CD8-positive, alpha-beta memory T cell (primary cell): ENCODE results near the gene HIGD1A. TPM values are rescaled to one million over a fixed set of nuclear protein-coding genes. Genes with fewer than 3 reads are reported as not detected.

Experiments used
- CTCF ChIA-PET: fragments of 350-600 bp; sonication (Branson Sonifier 250); formaldehyde crosslinking; loops from one replicate; lab custom pipeline; 2021; ENCODE audit warnings: antibody characterized with exemption; lab: Charles Lee
- POLR2A ChIA-PET: fragments of 350-600 bp; sonication (Branson Sonifier 250); formaldehyde crosslinking; loops from one replicate; lab custom pipeline; 2021; ENCODE audit warnings: antibody characterized with exemption; lab: Charles Lee
- DNase-seq, 5 donors: peaks; one replicate each; pipeline versions ENCODE4 v3.0.0 to v3.0.0-alpha.2; 2020 to 2022; ENCODE audit warnings: mixed read lengths in 1 of 5
- H3K27ac ChIP-seq: one replicate; pipeline ENCODE4 v1.7.0; 2013; ENCODE audit warnings: low read depth, mild to moderate bottlenecking, low read length, moderate library complexity
- H3K27me3 ChIP-seq: 2 replicates; pipeline ENCODE4 v1.7.0; 2013; ENCODE audit warnings: low read length, mild to moderate bottlenecking; ENCODE audit not compliant: insufficient read depth, poor library complexity, severe bottlenecking
- H3K36me3 ChIP-seq: 2 replicates; pipeline ENCODE4 v1.7.0; 2013; ENCODE audit warnings: mild to moderate bottlenecking, low read length, moderate library complexity; ENCODE audit not compliant: insufficient read depth
- H3K4me1 ChIP-seq: 2 replicates; pipeline ENCODE4 v1.7.0; 2013; ENCODE audit warnings: mild to moderate bottlenecking, low read length, moderate library complexity; ENCODE audit not compliant: insufficient read depth
- H3K4me3 ChIP-seq: 2 replicates; pipeline ENCODE4 v1.7.0; 2013; ENCODE audit warnings: mild to moderate bottlenecking, low read length
- H3K9me3 ChIP-seq: 2 replicates; pipeline ENCODE4 v1.7.0; 2013; ENCODE audit warnings: mild to moderate bottlenecking, low read length
- H3K27ac Mint-ChIP-seq, 8 donors: one replicate each; pipeline ENCODE4 v1.8.0; 2020 to 2021; ENCODE audit warnings: mixed read lengths in 8 of 8, mild to moderate bottlenecking in 6 of 8, inconsistent platforms in 3 of 8, moderate library complexity in 3 of 8
- H3K27me3 Mint-ChIP-seq, 2 donors: one replicate each; pipeline ENCODE4 v1.8.0; 2020 to 2021; ENCODE audit warnings: mixed read lengths in 2 of 2, mild to moderate bottlenecking in 1 of 2, moderate library complexity in 1 of 2
- H3K36me3 Mint-ChIP-seq, 3 donors: one replicate each; pipeline ENCODE4 v1.8.0; 2020 to 2021; ENCODE audit warnings: mixed read lengths in 3 of 3, inconsistent platforms in 1 of 3, mild to moderate bottlenecking in 1 of 3
- H3K4me1 Mint-ChIP-seq, 3 donors: one replicate each; pipeline ENCODE4 v1.8.0; 2020 to 2021; ENCODE audit warnings: mixed read lengths in 3 of 3, inconsistent platforms in 1 of 3, mild to moderate bottlenecking in 1 of 3
- H3K4me3 Mint-ChIP-seq, 7 donors: one replicate each; pipeline ENCODE4 v1.8.0; 2020 to 2021; ENCODE audit warnings: mixed read lengths in 7 of 7, mild to moderate bottlenecking in 6 of 7, moderate library complexity in 4 of 7, inconsistent platforms in 2 of 7
- H3K9me3 Mint-ChIP-seq, 5 donors: one replicate each; pipeline ENCODE4 v1.8.0; 2020 to 2022; ENCODE audit warnings: mixed read lengths in 5 of 5, mild to moderate bottlenecking in 3 of 5, moderate library complexity in 2 of 5, inconsistent platforms in 1 of 5
- polyA plus RNA-seq: library from polyadenylated mRNA; unstranded; fragments of 300-500 nt; fragmentation: Illumina TruSeq; gene quantifications from one replicate; pipeline ENCODE4 v1.2.3, GENCODE V29; 2021
- total RNA-seq, 2 experiments: library from RNA; stranded (reverse); gene quantifications; one replicate each; pipeline ENCODE4 v1.2.3, GENCODE V29; 2021

The HIGD1A gene
- total and polyA plus RNA-seq, 3 experiments from 2014 or later: 89.3 to 101 (median 93.2) TPM

DNA sequence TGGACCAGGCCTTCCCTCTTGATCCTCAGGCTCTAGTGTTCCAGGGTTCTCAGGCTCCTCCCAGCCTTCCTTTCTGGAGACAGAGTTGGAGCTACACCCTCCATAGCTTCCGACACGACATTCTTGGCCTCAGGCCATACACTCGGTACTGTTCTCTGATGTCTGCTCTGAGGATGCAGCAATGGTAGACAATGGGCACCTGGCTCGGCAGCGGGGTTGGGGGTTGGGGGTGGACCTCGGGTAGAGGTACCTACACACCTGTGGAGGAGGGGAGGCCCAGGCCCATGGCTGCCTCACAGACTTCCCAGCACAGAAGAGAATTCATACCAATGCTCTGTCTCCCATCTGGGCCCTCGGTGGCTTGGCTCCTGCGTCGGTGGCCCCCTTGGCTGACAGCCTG is 52.7 kb downstream of the HIGD1A start:
- H3K27me3 ChIP-seq: no peaks in the 10 kb centered on the region
- H3K4me1 ChIP-seq: peaks cover 19% of the 10 kb centered on the region
- DNase-seq: no peak
- Mint-ChIP-seq H3K4me1 (peaks cover 15 to 17% (median 15%) of the 10 kb centered on the region in 3 donors), H3K36me3 (peaks cover 0 to 2% (median 0%) of the 10 kb centered on the region in 3 donors), H3K27me3 (no peaks in the 10 kb centered on the region), H3K27ac (no peak overlapping the region), H3K4me3 (no peak overlapping the region), H3K9me3 (no peaks in the 10 kb centered on the region)
- H3K9me3 ChIP-seq: no peaks in the 10 kb centered on the region
- no peak overlapping the region for H3K4me3 ChIP-seq
- ChIA-PET CTCF (interaction anchor here (1.0 kb wide), 1 partner anchor 12 kb away, joined by 3 read pairs; no protein-coding TSS in a partner anchor), POLR2A (no interaction called here)
- no peaks in the 10 kb centered on the region for H3K36me3 ChIP-seq
- H3K27ac ChIP-seq: no peak overlapping the region

DNA sequence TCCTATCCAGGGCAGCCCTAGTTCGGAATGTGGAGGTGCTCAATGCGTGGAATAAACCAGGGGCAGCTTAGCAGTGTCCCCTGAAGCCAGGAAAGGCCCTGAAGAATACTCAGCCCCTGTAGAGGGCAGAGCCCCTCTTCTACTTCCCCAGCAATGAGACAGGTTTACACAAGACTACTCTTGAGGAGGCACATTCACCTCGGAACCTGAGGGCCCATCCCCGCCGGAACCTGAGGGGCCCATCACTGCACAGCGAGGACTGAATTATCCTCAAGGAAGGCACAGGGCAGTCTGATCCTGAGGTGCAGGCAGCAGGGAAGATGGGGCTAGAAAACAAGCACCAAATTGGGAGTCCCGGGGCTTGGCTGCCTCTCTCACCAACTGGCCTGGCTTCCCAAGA is 53.5 kb downstream of the HIGD1A start:
- no peaks in the 10 kb centered on the region for H3K9me3 Mint-ChIP-seq
- no peaks in the 10 kb centered on the region for H3K27me3 Mint-ChIP-seq
- Histone ChIP-seq H3K36me3 (no peaks in the 10 kb centered on the region), H3K4me1 (peaks cover 25% of the 10 kb centered on the region), H3K27ac (no peak overlapping the region), H3K27me3 (no peaks in the 10 kb centered on the region), H3K9me3 (no peaks in the 10 kb centered on the region), H3K4me3 (no peak overlapping the region)
- POLR2A ChIA-PET: no interaction called here
- CTCF ChIA-PET: interaction anchor here (1.0 kb wide), 1 partner anchor 12 kb away, joined by 3 read pairs; no protein-coding TSS in a partner anchor
- H3K36me3 Mint-ChIP-seq: peaks cover 0 to 2% (median 0%) of the 10 kb centered on the region in 3 donors
- H3K4me1 Mint-ChIP-seq: peaks cover 15 to 18% (median 15%) of the 10 kb centered on the region in 3 donors
- DNase-seq: no peak
- no peak overlapping the region for H3K27ac Mint-ChIP-seq
- H3K4me3 Mint-ChIP-seq: no peak overlapping the region

DNA sequence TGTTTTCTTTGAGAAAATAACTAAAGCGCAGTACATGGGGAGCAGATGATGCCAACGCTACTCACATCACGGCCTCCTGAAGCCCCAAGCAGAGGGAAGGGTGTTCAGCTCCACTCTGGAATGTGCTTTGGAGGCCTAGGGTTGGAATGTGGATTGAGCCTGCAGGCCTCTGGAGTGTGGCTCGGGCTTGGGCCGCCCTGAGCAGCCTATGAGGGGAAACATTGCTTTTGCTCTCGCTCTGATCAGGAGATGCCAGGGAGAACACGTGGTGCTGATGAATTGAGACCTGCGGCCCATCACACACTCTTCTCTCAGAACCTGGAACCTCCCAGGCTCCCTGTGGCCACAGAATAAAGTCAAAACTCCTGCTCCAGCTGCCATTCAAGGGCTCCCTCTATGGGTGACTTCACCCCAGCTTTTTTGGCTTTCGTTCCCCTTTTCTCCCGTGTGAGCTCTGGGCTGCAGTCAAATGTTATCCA is 54.5 kb downstream of the HIGD1A start:
- H3K4me1 ChIP-seq: peaks cover 25% of the 10 kb centered on the region
- H3K27me3 ChIP-seq: no peaks in the 10 kb centered on the region
- peaks cover 15 to 18% (median 15%) of the 10 kb centered on the region in 3 donors for H3K4me1 Mint-ChIP-seq
- H3K27ac Mint-ChIP-seq: no peak overlapping the region
- ChIA-PET POLR2A (no interaction called here), CTCF (interaction anchor here (0.6 kb wide), 1 partner anchor 19 kb away, joined by 3 read pairs; no protein-coding TSS in a partner anchor)
- H3K4me3 ChIP-seq: no peak overlapping the region
- no peak for DNase-seq
- H3K27me3 Mint-ChIP-seq: no peaks in the 10 kb centered on the region
- peaks cover 0 to 2% (median 0%) of the 10 kb centered on the region in 3 donors for H3K36me3 Mint-ChIP-seq
- no peaks in the 10 kb centered on the region for H3K9me3 Mint-ChIP-seq
- no peak overlapping the region for H3K27ac ChIP-seq
- no peaks in the 10 kb centered on the region for H3K36me3 ChIP-seq
- H3K4me3 Mint-ChIP-seq: no peak overlapping the region
- H3K9me3 ChIP-seq: no peaks in the 10 kb centered on the region

DNA sequence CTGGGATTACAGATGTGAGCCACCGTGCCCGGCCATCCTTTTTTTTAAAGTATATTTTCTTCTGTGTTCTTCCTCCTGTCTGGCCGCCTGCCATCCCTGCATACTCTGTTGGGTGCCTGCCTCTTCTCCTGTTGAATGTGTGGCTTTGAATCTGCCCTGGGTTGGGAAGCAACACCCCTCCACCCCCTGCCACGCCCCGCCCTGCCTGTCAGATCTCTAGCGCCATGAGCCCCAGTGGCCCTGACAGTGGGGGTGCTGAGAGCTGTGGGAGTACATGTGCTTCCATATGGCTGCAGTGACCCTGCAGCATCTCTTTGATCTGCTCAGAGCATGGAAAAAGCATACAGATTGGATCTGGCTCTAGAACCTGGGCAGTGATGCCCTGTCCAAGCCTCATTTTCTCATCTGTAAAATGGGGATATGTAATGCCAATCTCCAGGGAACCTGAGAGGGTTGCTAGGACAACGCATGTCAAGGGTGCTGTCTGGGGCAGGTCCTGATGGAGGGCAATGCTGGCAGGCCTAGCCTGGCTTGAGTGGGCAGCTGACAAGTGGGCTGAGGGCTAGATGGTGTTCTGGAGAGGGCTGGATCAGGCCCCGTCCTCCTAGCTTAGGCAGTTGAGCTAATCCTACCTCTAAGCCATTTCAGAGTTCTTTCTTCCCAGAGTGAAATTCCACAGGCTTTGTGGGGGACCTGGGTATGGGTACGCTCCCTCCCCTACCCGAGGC is 55.1 kb downstream of the HIGD1A start:
- H3K27ac Mint-ChIP-seq: no peak overlapping the region
- no peaks in the 10 kb centered on the region for H3K27me3 Mint-ChIP-seq
- no peaks in the 10 kb centered on the region for H3K36me3 ChIP-seq
- peaks cover 0 to 2% (median 0%) of the 10 kb centered on the region in 3 donors for H3K36me3 Mint-ChIP-seq
- H3K4me3 Mint-ChIP-seq: no peak overlapping the region
- H3K27me3 ChIP-seq: no peaks in the 10 kb centered on the region
- CTCF ChIA-PET: interaction anchor here (0.6 kb wide), 1 partner anchor 19 kb away, joined by 3 read pairs; no protein-coding TSS in a partner anchor
- POLR2A ChIA-PET: no interaction called here
- H3K4me1 ChIP-seq: peaks cover 25% of the 10 kb centered on the region
- H3K9me3 ChIP-seq: no peaks in the 10 kb centered on the region
- no peak for DNase-seq
- H3K9me3 Mint-ChIP-seq: no peaks in the 10 kb centered on the region
- H3K4me1 Mint-ChIP-seq: peaks cover 15 to 18% (median 15%) of the 10 kb centered on the region in 3 donors
- no peak overlapping the region for H3K4me3 ChIP-seq
- no peak overlapping the region for H3K27ac ChIP-seq

DNA sequence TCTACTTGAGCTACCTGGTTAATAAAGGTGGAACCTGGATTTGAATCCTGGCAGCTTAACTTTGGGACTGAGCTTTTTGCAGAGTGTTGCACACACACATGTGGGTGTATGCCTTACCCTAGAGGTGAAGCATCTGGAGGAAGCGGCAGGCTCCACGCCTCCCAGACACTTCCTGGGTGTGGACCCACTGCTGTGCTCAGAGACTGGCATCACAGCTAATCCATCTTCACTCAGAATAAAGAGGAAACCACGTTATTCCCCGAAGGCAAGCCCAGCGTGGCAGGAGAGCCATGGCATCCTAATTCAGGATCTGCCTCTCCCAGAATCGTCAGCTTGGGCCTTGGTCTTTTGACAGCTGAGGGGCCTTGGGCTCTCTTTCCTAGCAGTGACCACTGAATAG is 56.7 kb downstream of the HIGD1A start:
- H3K4me1 Mint-ChIP-seq: peaks cover 15 to 18% (median 15%) of the 10 kb centered on the region in 3 donors
- peak overlapping the region in 7 of 8 donors; percentile 5 to 83 (median 49) for H3K27ac Mint-ChIP-seq
- H3K27ac ChIP-seq: no peak overlapping the region
- peaks cover 0 to 1% (median 0%) of the 10 kb centered on the region in 3 donors for H3K36me3 Mint-ChIP-seq
- ChIA-PET CTCF (interaction anchor here (0.9 kb wide), 1 partner anchor 175 kb away, joined by 3 read pairs; no protein-coding TSS in a partner anchor), POLR2A (no interaction called here)
- no peaks in the 10 kb centered on the region for H3K27me3 Mint-ChIP-seq
- H3K9me3 ChIP-seq: no peaks in the 10 kb centered on the region
- H3K4me1 ChIP-seq: peaks cover 25% of the 10 kb centered on the region
- H3K27me3 ChIP-seq: no peaks in the 10 kb centered on the region
- H3K9me3 Mint-ChIP-seq: no peaks in the 10 kb centered on the region
- peak overlapping the region in 3 of 7 donors; percentile 45 to 63 (median 55) for H3K4me3 Mint-ChIP-seq
- DNase-seq: no peak
- no peaks in the 10 kb centered on the region for H3K36me3 ChIP-seq
- peak overlapping the region; percentile 18 for H3K4me3 ChIP-seq

DNA sequence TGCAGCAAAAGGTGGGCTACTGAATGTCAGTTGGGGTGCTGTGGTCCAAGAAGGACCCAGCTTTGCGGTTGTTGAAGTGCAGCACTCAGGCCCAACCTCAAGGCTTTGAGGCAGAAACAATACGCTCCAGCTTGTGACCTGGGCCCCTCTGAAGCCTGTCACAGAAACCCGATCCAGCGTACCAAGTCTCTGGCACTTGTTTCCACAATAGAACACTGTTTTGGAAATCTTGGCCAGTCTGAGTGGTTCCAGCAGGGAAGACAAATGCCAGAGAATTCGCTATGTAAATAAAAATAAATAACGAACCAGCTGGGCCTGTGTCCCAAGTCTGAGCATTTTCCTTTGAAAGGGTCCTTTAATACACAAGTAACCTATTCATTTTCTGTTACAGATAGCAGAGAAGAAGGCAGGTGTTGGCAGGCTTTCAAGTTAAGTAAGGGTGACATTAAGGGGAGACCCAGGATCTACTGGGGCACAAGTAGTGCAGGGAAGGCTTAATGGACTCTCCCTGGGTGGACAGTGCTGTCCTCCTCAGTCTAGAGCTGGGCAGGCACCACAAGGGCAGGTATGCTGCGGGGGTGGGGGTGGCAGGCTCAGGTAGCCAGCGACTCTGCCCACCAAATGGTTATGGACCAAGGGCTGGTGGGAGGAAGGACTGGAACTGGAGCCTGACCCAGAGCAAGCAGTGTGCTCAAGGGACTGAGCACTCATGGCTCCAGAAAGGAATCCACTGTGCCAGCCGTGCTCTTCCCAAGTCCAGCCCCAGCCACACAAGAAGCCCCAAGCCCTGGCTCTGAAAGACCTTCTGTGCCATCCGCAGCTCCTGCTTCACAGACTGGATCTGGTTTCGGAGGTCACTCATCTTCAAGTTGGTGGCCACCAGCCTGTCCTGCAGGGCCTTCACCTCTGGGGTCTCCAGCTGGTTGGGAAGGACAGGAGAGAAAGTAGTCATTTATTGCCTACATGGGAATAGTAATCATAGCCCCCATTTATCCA is 57.5 kb downstream of the HIGD1A start:
- DNase-seq: no peak
- no peaks in the 10 kb centered on the region for H3K27me3 Mint-ChIP-seq
- Histone ChIP-seq H3K36me3 (no peaks in the 10 kb centered on the region), H3K4me1 (peaks cover 25% of the 10 kb centered on the region), H3K27ac (no peak overlapping the region), H3K9me3 (no peaks in the 10 kb centered on the region), H3K4me3 (peak overlapping the region; percentile 1), H3K27me3 (no peaks in the 10 kb centered on the region)
- H3K36me3 Mint-ChIP-seq: no peaks in the 10 kb centered on the region
- H3K9me3 Mint-ChIP-seq: no peaks in the 10 kb centered on the region
- POLR2A ChIA-PET: no interaction called here
- peak overlapping the region in 3 of 8 donors; percentile 5 to 49 (median 40) for H3K27ac Mint-ChIP-seq
- H3K4me3 Mint-ChIP-seq: no peak overlapping the region
- peaks cover 15 to 18% (median 15%) of the 10 kb centered on the region in 3 donors for H3K4me1 Mint-ChIP-seq
- CTCF ChIA-PET: interaction anchor here (0.9 to 2.9 kb wide), 4 partner anchors 10 to 253 kb away, joined by 3 to 9 read pairs (median 4); partner anchors contain the start of gene VIPR1

DNA sequence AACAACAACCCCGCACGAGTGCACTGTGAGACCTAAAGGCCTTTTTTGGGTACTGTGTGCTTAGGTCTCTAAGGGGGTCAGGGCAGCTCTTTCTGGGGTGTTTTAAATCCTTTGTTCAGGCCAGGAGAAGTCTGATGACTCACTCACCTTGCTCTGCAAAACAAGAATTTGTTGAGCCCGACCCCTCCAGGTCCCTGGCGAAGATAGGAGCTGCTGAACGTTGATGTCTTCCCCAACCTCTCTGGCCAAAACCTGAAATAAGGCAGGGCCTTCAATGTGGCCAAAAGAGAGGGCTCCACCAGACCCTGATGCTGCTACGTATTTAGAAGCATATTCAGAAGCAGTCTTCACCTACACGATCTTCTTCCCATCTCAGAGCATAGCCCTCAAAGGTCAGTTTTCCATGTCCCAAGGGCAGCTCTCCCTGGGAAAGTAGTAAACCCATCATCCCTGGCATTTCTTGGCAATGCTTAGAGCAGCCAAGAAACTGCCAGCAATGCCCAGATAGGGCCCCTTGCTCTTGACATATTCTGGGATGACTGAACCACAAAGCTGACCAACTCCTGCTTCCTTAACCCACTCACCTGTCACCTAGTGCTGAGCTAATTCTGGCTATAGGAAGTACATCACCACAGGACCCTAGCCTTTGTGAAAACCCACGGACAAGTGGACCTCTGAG is 58.4 kb downstream of the HIGD1A start:
- no peaks in the 10 kb centered on the region for H3K36me3 Mint-ChIP-seq
- H3K9me3 Mint-ChIP-seq: no peaks in the 10 kb centered on the region
- H3K9me3 ChIP-seq: no peaks in the 10 kb centered on the region
- H3K27ac Mint-ChIP-seq: no peak overlapping the region
- H3K4me3 Mint-ChIP-seq: no peak overlapping the region
- no peaks in the 10 kb centered on the region for H3K27me3 Mint-ChIP-seq
- H3K27ac ChIP-seq: no peak overlapping the region
- no peaks in the 10 kb centered on the region for H3K27me3 ChIP-seq
- peaks cover 25% of the 10 kb centered on the region for H3K4me1 ChIP-seq
- no peak overlapping the region for H3K4me3 ChIP-seq
- no peak for DNase-seq
- H3K4me1 Mint-ChIP-seq: peaks cover 15 to 18% (median 15%) of the 10 kb centered on the region in 3 donors
- CTCF ChIA-PET: interaction anchor here (0.9 to 2.9 kb wide), 6 partner anchors 11 to 252 kb away, joined by 3 to 9 read pairs (median 4); partner anchors contain the start of genes HIGD1A and VIPR1
- no peaks in the 10 kb centered on the region for H3K36me3 ChIP-seq
- POLR2A ChIA-PET: no interaction called here
